ENCODE results near the gene IQGAP2. TPM values are rescaled to one million over a fixed set of nuclear protein-coding genes. Genes with fewer than 3 reads are reported as not detected.
A peak's percentile ranks its signal among the peaks of the same experiment; 100 is the strongest.

Gene IQGAP2
- total and polyA plus RNA-seq, 8 donors = 15.6 to 29.1 (median 17.1) TPM

DNA sequence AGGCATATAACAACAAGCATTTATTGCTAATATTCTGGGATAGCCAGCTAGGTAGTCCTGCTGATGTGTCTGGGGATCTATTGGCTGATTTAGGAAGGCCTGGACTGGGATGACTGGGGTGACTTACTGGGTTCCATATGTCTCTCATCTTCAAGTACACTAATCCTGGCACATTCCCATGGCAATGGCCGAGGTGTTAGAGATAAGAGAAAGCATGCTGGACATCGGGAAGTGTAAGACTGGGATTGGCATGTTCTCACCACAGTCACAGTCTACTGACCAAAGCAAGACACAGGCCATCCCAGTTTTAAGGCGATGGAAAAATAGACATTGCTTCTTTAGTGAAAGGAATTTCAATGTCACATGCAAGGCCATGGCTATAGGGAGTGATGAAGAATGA lies 342.6 kb downstream of the IQGAP2 start:
- no peak overlapping the region for H3K27ac ChIP-seq
- DNase-seq = peak in 1 of 4 donors; percentile 10
- intact Hi-C loops (cut with DNase I) = no loop called here

DNA sequence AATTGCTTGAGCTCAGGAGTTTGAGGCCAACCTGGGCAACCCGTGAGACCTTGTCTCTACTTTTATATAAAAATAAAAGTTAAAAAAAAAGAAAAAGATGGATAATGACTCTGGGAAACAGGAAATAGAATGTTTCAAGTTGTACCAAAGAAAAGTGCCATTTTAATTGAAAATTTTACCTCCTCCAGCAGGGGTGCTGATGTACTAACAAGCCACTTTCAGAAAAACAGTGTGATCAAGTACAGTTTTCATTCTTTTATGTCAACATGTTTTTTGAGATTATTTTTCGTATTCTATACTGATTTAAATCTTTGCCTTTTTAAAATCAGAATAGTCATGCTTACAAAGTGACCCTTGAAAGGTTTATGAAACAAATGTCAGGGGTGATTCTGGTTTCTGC lies 343.6 kb downstream of the IQGAP2 start:
- H3K27me3 ChIP-seq = no peaks in the 10 kb centered on the region
- TF ChIP-seq, protein P1, sequence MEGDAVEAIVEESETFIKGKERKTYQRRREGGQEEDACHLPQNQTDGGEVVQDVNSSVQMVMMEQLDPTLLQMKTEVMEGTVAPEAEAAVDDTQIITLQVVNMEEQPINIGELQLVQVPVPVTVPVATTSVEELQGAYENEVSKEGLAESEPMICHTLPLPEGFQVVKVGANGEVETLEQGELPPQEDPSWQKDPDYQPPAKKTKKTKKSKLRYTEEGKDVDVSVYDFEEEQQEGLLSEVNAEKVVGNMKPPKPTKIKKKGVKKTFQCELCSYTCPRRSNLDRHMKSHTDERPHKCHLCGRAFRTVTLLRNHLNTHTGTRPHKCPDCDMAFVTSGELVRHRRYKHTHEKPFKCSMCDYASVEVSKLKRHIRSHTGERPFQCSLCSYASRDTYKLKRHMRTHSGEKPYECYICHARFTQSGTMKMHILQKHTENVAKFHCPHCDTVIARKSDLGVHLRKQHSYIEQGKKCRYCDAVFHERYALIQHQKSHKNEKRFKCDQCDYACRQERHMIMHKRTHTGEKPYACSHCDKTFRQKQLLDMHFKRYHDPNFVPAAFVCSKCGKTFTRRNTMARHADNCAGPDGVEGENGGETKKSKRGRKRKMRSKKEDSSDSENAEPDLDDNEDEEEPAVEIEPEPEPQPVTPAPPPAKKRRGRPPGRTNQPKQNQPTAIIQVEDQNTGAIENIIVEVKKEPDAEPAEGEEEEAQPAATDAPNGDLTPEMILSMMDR (IDR thresholded peaks at IDR 0.05) = no peak
- no peak for ATAC-seq

More for the DNA sequence above, 342.6 kb downstream of the IQGAP2 start:
- H3K4me3 ChIP-seq = no peak overlapping the region
- H3K9me3 ChIP-seq = no peaks in the 10 kb centered on the region
- no peaks in the 10 kb centered on the region for H3K4me1 ChIP-seq
- TF ChIP-seq, protein P1 (IDR thresholded peaks at IDR 0.05) = no peak
- H3K36me3 ChIP-seq = no peaks in the 10 kb centered on the region
- no peaks in the 10 kb centered on the region for H3K27me3 ChIP-seq
- no peak for ATAC-seq

DNA sequence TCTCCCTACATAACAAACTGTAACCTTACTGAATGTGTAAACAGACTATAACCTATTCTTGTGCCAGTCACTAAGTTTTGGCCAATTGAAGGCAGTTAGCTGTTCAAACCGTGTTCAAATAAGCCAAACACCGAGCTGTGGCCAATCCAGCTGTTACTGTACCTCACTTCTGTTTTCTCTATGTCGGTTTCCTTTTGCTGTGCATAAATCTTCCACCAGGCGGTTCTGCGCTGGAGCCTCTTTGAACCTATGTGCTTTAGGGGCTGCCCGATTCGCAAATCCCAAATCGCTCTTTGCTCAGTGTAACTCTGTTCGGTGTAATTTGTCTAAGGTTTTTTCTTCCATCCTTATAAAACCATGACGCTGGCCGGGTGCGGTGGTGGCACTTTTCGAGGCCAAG lies 344.6 kb downstream of the IQGAP2 start:
- no peak for ATAC-seq
- no peak for DNase-seq
- H3K4me1 ChIP-seq = no peaks in the 10 kb centered on the region

More for the DNA sequence above, 343.6 kb downstream of the IQGAP2 start:
- no peak for DNase-seq
- H3K36me3 ChIP-seq = no peaks in the 10 kb centered on the region
- intact Hi-C loops (cut with DNase I) = no loop called here
- H3K4me3 ChIP-seq = no peak overlapping the region
- no peaks in the 10 kb centered on the region for H3K9me3 ChIP-seq
- no peak overlapping the region for H3K27ac ChIP-seq
- H3K4me1 ChIP-seq = no peaks in the 10 kb centered on the region

DNA sequence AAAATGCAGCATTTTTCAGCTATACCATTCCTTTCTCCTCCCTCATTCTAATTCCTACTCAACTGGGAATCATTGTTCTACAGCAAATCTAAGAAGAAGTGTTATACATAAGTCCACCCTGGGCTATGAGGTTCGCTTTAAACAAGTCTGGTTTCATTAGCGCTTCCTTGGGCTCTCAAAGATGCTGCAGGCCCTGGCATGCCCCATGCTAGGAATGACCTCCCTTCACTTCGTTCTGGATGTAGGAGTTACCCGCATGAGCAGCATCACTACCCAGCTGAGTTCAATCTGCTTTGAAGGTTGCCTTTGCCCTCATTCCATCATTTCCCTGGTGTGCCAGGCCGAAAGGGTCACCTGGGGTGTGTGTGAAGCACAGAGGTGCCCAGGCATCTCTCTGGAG lies 348.2 kb downstream of the IQGAP2 start:
- intact Hi-C loops (cut with DNase I) = no loop called here
- H3K27me3 ChIP-seq = no peaks in the 10 kb centered on the region
- H3K4me1 ChIP-seq = no peaks in the 10 kb centered on the region
- ATAC-seq (no peak), DNase-seq (no peak)
- H3K36me3 ChIP-seq = no peaks in the 10 kb centered on the region
- TF ChIP-seq, protein P1 (IDR thresholded peaks at IDR 0.05) = no peak
- no peak overlapping the region for H3K4me3 ChIP-seq
- no peaks in the 10 kb centered on the region for H3K9me3 ChIP-seq
- H3K27ac ChIP-seq = no peak overlapping the region

More for the DNA sequence above, 344.6 kb downstream of the IQGAP2 start:
- intact Hi-C loops (cut with DNase I) = no loop called here
- Histone ChIP-seq H3K27me3 (no peaks in the 10 kb centered on the region), H3K36me3 (no peaks in the 10 kb centered on the region), H3K27ac (no peak overlapping the region), H3K4me3 (no peak overlapping the region), H3K9me3 (no peaks in the 10 kb centered on the region)
- TF ChIP-seq, protein P1 (IDR thresholded peaks at IDR 0.05) = no peak

DNA sequence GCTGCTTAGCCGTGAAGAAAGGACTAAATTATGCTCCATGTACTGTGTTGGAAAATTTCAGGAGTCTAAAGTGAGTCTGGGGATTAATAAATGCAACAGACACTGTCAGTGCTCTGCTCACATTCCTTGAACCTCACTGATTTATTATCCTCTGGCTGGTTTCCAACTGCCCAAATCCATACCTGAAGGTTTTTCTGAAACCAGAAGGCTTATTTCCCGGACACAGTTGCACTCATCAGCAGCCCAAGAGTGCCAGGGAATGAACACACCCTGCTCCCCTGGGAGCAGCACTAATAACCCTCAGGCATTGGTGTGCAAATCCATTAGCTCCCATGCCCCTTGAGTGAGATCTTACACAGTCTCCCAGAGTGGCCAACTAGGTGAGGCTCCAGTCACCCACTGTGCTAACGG lies 351.6 kb downstream of the IQGAP2 start:
- Histone ChIP-seq H3K4me1 (no peaks in the 10 kb centered on the region), H3K9me3 (no peaks in the 10 kb centered on the region), H3K27me3 (no peaks in the 10 kb centered on the region), H3K4me3 (no peak overlapping the region), H3K36me3 (no peaks in the 10 kb centered on the region), H3K27ac (no peak overlapping the region)
- intact Hi-C loops (cut with DNase I) = no loop called here
- ATAC-seq (no peak), DNase-seq (no peak)
- TF ChIP-seq, protein P1 (IDR thresholded peaks at IDR 0.05) = no peak

All from left lung (tissue), 10 donors.